IMR-90 (cell line): ENCODE measurements around the gene C1QL4. TPM values are rescaled to one million over a fixed set of nuclear protein-coding genes. Genes with fewer than 3 reads are reported as not detected.

Source experiments
- ATAC-seq: fragments of 200-7000 bp; cut with Tn5 transposase; 2 replicates; pipeline ENCODE4 v1.9.1; 2020; ENCODE audit warnings: low read depth, mild to moderate bottlenecking, moderate library complexity
- BruUV-seq: library from RNA; stranded (reverse); fragments of 400-500 nt; replicated peaks from 2 replicates; lab custom pipeline; 2021; lab: Mats Ljungman, UMichigan
- CTCF ChIA-PET: fragments of 300-600 bp; formaldehyde crosslinking; extraction: SDS; loops from one replicate; lab custom pipeline; 2021; ENCODE audit warnings: antibody characterized with exemption; lab: Yijun Ruan, JAX
- POLR2A ChIA-PET: fragments of 300-600 bp; sonication (Branson Sonifier 250); formaldehyde crosslinking; loops from one replicate; lab custom pipeline; 2022; ENCODE audit warnings: antibody characterized with exemption; ENCODE audit not compliant: unreplicated experiment; lab: Charles Lee
- DNase-seq: peaks from one replicate; pipeline ENCODE4 v3.0.0; 2013
- H2AFZ ChIP-seq: replicated peaks from 2 replicates; pipeline ENCODE3; 2013; ENCODE audit warnings: low read length, mild to moderate bottlenecking; ENCODE audit not compliant: poor library complexity
- H2AK5ac ChIP-seq: 2 replicates; pipeline ENCODE4 v1.6.1; 2013; ENCODE audit warnings: low read depth, low read length, inconsistent platforms
- H2AK9ac ChIP-seq: replicated peaks from 2 replicates; pipeline ENCODE3; 2013; ENCODE audit warnings: mild to moderate bottlenecking, low read depth, low read length, moderate library complexity; ENCODE audit not compliant: poor library complexity
- H2BK120ac ChIP-seq: 2 replicates; pipeline ENCODE4 v1.6.1; 2013; ENCODE audit warnings: low read depth, low read length, inconsistent platforms
- H2BK15ac ChIP-seq: 3 replicates; pipeline ENCODE4 v1.6.1; 2013; ENCODE audit warnings: low read depth, low read length, inconsistent platforms
- H2BK20ac ChIP-seq: 2 replicates; pipeline ENCODE4 v1.6.1; 2013; ENCODE audit warnings: low read depth, mild to moderate bottlenecking, inconsistent platforms, low read length, moderate library complexity
- H2BK5ac ChIP-seq: 2 replicates; pipeline ENCODE4 v1.6.1; 2013; ENCODE audit warnings: mild to moderate bottlenecking, low read depth, low read length, inconsistent platforms; ENCODE audit not compliant: poor library complexity, severe bottlenecking
- H3K14ac ChIP-seq: replicated peaks from 2 replicates; pipeline ENCODE4 v1.6.1; 2013; ENCODE audit warnings: low read depth, low read length, inconsistent platforms
- H3K18ac ChIP-seq: 2 replicates; pipeline ENCODE4 v1.6.1; 2013; ENCODE audit warnings: low read depth, low read length, control low read depth
- H3K23ac ChIP-seq: 2 replicates; pipeline ENCODE4 v1.6.1; 2013; ENCODE audit warnings: low read depth, low read length, inconsistent platforms
- H3K27ac ChIP-seq: 2 replicates; pipeline ENCODE4 v1.5.1; 2013; ENCODE audit warnings: mild to moderate bottlenecking, control low read depth, low read length; ENCODE audit not compliant: insufficient read depth
- H3K27me3 ChIP-seq: 2 replicates; pipeline ENCODE4 v1.6.1; 2013; ENCODE audit warnings: low read length; ENCODE audit not compliant: control insufficient read depth, insufficient read depth
- H3K36me3 ChIP-seq: 2 replicates; pipeline ENCODE4 v1.6.1; 2013; ENCODE audit warnings: low read length, mixed read lengths; ENCODE audit not compliant: control insufficient read depth, insufficient read depth
- H3K4ac ChIP-seq: 2 replicates; pipeline ENCODE4 v1.6.1; 2013; ENCODE audit warnings: low read depth, low read length, inconsistent platforms
- H3K4me1 ChIP-seq: 2 replicates; pipeline ENCODE4 v1.6.1; 2013; ENCODE audit warnings: low read length, mixed read lengths; ENCODE audit not compliant: control insufficient read depth, insufficient read depth
- H3K4me2 ChIP-seq: 2 replicates; pipeline ENCODE4 v1.6.1; 2013; ENCODE audit warnings: low read depth, mild to moderate bottlenecking, control low read depth, low read length, moderate library complexity
- H3K4me3 ChIP-seq: 2 replicates; pipeline ENCODE4 v1.5.1; 2013; ENCODE audit warnings: low read depth, mild to moderate bottlenecking, control low read depth, low read length, moderate library complexity; ENCODE audit not compliant: insufficient read depth
- H3K56ac ChIP-seq: 2 replicates; pipeline ENCODE4 v1.6.1; 2013; ENCODE audit warnings: low read length, inconsistent platforms; ENCODE audit not compliant: insufficient read depth; ENCODE audit errors: extremely low read depth
- H3K79me1 ChIP-seq, 2 experiments: 2 replicates each; pipeline ENCODE4 v1.6.1; 2013; ENCODE audit warnings: low read length in 2 of 2, inconsistent platforms in 1 of 2, low read depth in 1 of 2
- H3K9ac ChIP-seq: 2 replicates; pipeline ENCODE4 v1.6.1; 2013; ENCODE audit warnings: low read depth, low read length, control low read depth
- H3K9me1 ChIP-seq: 2 replicates; pipeline ENCODE4 v1.6.1; 2013; ENCODE audit warnings: low read length, inconsistent platforms; ENCODE audit not compliant: insufficient read depth
- H3K9me3 ChIP-seq: 2 replicates; pipeline ENCODE4 v1.6.1; 2013; ENCODE audit warnings: low read length; ENCODE audit not compliant: control insufficient read depth, insufficient read depth
- H4K20me1 ChIP-seq: 2 replicates; pipeline ENCODE4 v1.6.1; 2013; ENCODE audit warnings: low read length, inconsistent platforms; ENCODE audit not compliant: insufficient read depth
- H4K5ac ChIP-seq: 2 replicates; pipeline ENCODE4 v1.6.1; 2013; ENCODE audit warnings: mild to moderate bottlenecking, low read depth, low read length, control low read depth
- H4K8ac ChIP-seq, 2 experiments: 2 replicates each; pipeline ENCODE4 v1.6.1; 2013; ENCODE audit warnings: low read depth in 2 of 2, low read length in 2 of 2, control low read depth in 1 of 2, inconsistent platforms in 1 of 2
- H4K91ac ChIP-seq: 2 replicates; pipeline ENCODE4 v1.6.1; 2013; ENCODE audit warnings: low read depth, low read length, inconsistent platforms; ENCODE audit not compliant: insufficient read depth
- BHLHE40 ChIP-seq: fragments of 150-350 bp; IDR thresholded peaks from 2 replicates; pipeline ENCODE4 v1.6.1; 2016; ENCODE audit warnings: mild to moderate bottlenecking, low read depth, low read length
- CEBPB ChIP-seq: IDR thresholded peaks from 2 replicates; pipeline ENCODE4 v1.6.1; 2012; ENCODE audit warnings: low read depth, low read length, improper control_type of control experiment
- CHD1 ChIP-seq: IDR thresholded peaks from 2 replicates; pipeline ENCODE4 v1.6.1; 2012; ENCODE audit warnings: low read depth, low read length, improper control_type of control experiment
- MXI1 ChIP-seq: IDR thresholded peaks from 2 replicates; pipeline ENCODE4 v1.6.1; 2012; ENCODE audit warnings: low read depth, mild to moderate bottlenecking, low read length, moderate library complexity, borderline replicate concordance
- POLR2A ChIP-seq: IDR thresholded peaks from 2 replicates; pipeline ENCODE4 v1.6.1; 2012; ENCODE audit warnings: mild to moderate bottlenecking, low read depth, low read length
- RAD21 ChIP-seq: IDR thresholded peaks from 2 replicates; pipeline ENCODE4 v1.6.1; 2012; ENCODE audit warnings: low read length, improper control_type of control experiment
- RCOR1 ChIP-seq: IDR thresholded peaks from 2 replicates; pipeline ENCODE4 v1.6.1; 2012; ENCODE audit warnings: mild to moderate bottlenecking, low read length, improper control_type of control experiment; ENCODE audit not compliant: insufficient replicate concordance
- RFX5 ChIP-seq: IDR thresholded peaks from 2 replicates; pipeline ENCODE4 v1.8.0; 2012; ENCODE audit warnings: low read depth, mild to moderate bottlenecking, low read length, moderate library complexity
- WGBS, 2 experiments: methylation state at CpG; one replicate each; pipeline versions ENCODE4 v1.1.5 to v1.1.7; 2013; ENCODE audit warnings: missing lambda C conversion rate in 2 of 2; ENCODE audit not compliant: insufficient read length in 1 of 2; ENCODE audit errors: extremely low coverage in 2 of 2; 5-methylcytosine and 5-hydroxymethylcytosine counted together
- dilution Hi-C: fragments of 300-500 bp; cut with HindIII; formaldehyde crosslinking; loops from one replicate; pipeline ENCODE4 v1.14.3; 2018; ENCODE audit warnings: low sequenced_read_pairs; ENCODE audit not compliant: unreplicated experiment
- in situ Hi-C: fragments of 300-500 bp; cut with MboI; formaldehyde crosslinking; loops from 3 replicates; pipeline ENCODE4 v1.14.3; 2019; ENCODE audit warnings: low sequenced_read_pairs, inconsistent platforms, mixed read lengths
- intact Hi-C: fragments of 100-400 bp; cut with micrococcal nuclease; formaldehyde crosslinking; loops from 2 replicates; pipeline ENCODE4 v1.10.0; 2022
- polyA plus RNA-seq, 3 experiments: library from polyadenylated mRNA; depleted of rRNA; stranded (reverse); fragments of >200 nt; gene quantifications; 2 replicates each; pipeline ENCODE4 v1.2.3, GENCODE V29; 2012; ENCODE audit warnings: low replicate concordance in 1 of 3
- total RNA-seq: library from RNA; depleted of rRNA; stranded (reverse); fragments of >200 nt; gene quantifications from 2 replicates; pipeline ENCODE4 v1.2.3, GENCODE V29; 2012
- TF ChIP-seq, protein P1 (sequence below): fragments of 150-350 bp; IDR thresholded peaks from 2 replicates; pipeline ENCODE4 v1.6.1; 2016; ENCODE audit warnings: low read depth, mild to moderate bottlenecking, low read length, moderate library complexity, borderline replicate concordance
- TF ChIP-seq, protein P2 (sequence below): fragments of 150-350 bp; IDR thresholded peaks from 2 replicates; pipeline ENCODE4 v1.6.1; 2017; ENCODE audit warnings: mild to moderate bottlenecking, antibody characterized with exemption, low read length, low read depth

Gene C1QL4
- total and polyA plus RNA-seq, 2 of the 4 experiments (the other 2 are of a cell fraction), result 0.18 to 0.46 TPM

DNA sequence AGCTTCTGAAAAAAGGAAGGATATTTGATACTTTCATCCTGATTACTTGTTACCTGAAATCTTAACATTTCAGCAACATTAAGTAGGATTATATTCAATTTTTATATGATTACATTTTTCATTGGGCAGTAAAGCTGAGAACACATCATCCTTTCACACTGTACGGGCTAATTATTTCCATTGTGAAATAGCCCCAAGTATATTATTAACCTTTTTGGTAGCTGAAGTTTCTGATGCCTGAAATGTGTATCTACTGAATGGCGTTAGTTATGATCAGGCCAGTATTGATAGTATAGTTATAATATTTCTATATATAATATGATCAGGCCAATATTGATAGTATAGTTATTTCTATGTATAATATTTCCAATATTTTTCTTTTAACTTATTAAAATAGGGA is 40.4 kb upstream of the C1QL4 start:
- Histone ChIP-seq H4K8ac (no peak overlapping the region), H4K5ac (no peak overlapping the region), H3K9me3 (no peaks in the 10 kb centered on the region), H3K9me1 (peaks cover 4% of the 10 kb centered on the region; the same call in 1 of the 2 replicates), H3K4me1 (peaks cover 2% of the 10 kb centered on the region), H2BK5ac (no peak overlapping the region), H3K18ac (no peak overlapping the region), H2BK120ac (no peak overlapping the region), H3K14ac (no peak overlapping the region), H3K4me2 (no peak overlapping the region), H3K23ac (no peak overlapping the region), H4K91ac (no peak overlapping the region), H2AK9ac (no peak overlapping the region), H3K9ac (no peak overlapping the region), H3K4me3 (no peak overlapping the region), H3K79me1 (peaks cover 4 to 72% of the 10 kb centered on the region in 2 experiments; a peak in 3 of 4 replicates), H4K20me1 (peaks cover 67% of the 10 kb centered on the region), H3K56ac (no peak overlapping the region), H3K36me3 (peaks cover 2% of the 10 kb centered on the region), H2BK15ac (no peak overlapping the region), H2BK20ac (no peak overlapping the region), H3K27ac (no peak overlapping the region), H2AFZ (no peak overlapping the region), H3K27me3 (no peaks in the 10 kb centered on the region), H2AK5ac (no peak overlapping the region), H3K4ac (no peak overlapping the region)
- in situ Hi-C loops, result no loop called here
- intact Hi-C loops, result no loop called here
- ChIA-PET CTCF (no interaction called here), POLR2A (no interaction called here)
- TF ChIP-seq POLR2A, result no peak
- TF ChIP-seq RAD21, result no peak
- no peak for TF ChIP-seq RCOR1
- TF ChIP-seq, protein P1, sequence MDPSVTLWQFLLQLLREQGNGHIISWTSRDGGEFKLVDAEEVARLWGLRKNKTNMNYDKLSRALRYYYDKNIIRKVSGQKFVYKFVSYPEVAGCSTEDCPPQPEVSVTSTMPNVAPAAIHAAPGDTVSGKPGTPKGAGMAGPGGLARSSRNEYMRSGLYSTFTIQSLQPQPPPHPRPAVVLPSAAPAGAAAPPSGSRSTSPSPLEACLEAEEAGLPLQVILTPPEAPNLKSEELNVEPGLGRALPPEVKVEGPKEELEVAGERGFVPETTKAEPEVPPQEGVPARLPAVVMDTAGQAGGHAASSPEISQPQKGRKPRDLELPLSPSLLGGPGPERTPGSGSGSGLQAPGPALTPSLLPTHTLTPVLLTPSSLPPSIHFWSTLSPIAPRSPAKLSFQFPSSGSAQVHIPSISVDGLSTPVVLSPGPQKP, result no peak
- TF ChIP-seq BHLHE40, result no peak
- TF ChIP-seq, protein P2, sequence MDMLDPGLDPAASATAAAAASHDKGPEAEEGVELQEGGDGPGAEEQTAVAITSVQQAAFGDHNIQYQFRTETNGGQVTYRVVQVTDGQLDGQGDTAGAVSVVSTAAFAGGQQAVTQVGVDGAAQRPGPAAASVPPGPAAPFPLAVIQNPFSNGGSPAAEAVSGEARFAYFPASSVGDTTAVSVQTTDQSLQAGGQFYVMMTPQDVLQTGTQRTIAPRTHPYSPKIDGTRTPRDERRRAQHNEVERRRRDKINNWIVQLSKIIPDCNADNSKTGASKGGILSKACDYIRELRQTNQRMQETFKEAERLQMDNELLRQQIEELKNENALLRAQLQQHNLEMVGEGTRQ, result no peak
- TF ChIP-seq RFX5, result no peak
- TF ChIP-seq CHD1, result no peak
- no peak for TF ChIP-seq MXI1
- no peak for TF ChIP-seq CEBPB
- no CpG with 5 or more reads among the region's 2 CpGs for WGBS, 2 experiments
- ATAC-seq, result no peak
- dilution Hi-C loops, result no loop called here
- no peak for DNase-seq
- BruUV-seq, result no TSS peak
